Prostate gland (tissue), 2 donors: Measurements from ENCODE around the gene KCNK2.

Source experiments
- POLR2AphosphoS5 ChIP-seq: sonication (generic); formaldehyde crosslinking; IDR thresholded peaks from one replicate; pipeline ENCODE4 v1.6.1; 2017; ENCODE audit warnings: antibody characterized with exemption
- TF ChIP-seq, protein P1 (sequence below), 4 experiments: fragments of 200-600 bp in 2 of 4; fragments of 450-650 bp in 2 of 4; sonication (generic) in 2 of 4; IDR thresholded peaks; 1 replicate in 3 of 4; 2 replicates in 1 of 4; pipeline ENCODE4 v1.5.1; 2016 to 2019; ENCODE audit warnings: antibody characterized with exemption in 4 of 4, mild to moderate bottlenecking in 2 of 4, moderate library complexity in 2 of 4

DNA sequence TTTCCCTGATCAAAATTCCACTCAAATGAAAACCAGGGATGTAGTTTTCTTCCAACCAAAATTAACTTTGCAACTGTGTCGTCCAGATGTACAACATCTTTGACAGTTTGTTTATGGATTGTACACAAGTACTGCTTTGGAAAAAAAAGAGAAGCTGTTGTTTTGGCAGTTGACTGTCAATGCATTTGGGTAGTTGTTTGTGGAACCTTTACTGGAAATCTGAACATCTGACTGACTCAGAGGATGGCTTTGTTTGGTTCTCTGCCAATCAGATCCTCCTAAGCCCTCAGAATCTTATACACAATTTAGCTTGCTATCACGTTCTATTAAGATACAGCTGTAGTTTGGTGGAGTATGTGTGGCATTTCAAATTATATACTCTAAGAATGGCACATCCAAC is 195.0 kb downstream of the KCNK2 start:
- TF ChIP-seq POLR2AphosphoS5 = no peak
- TF ChIP-seq, protein P1, sequence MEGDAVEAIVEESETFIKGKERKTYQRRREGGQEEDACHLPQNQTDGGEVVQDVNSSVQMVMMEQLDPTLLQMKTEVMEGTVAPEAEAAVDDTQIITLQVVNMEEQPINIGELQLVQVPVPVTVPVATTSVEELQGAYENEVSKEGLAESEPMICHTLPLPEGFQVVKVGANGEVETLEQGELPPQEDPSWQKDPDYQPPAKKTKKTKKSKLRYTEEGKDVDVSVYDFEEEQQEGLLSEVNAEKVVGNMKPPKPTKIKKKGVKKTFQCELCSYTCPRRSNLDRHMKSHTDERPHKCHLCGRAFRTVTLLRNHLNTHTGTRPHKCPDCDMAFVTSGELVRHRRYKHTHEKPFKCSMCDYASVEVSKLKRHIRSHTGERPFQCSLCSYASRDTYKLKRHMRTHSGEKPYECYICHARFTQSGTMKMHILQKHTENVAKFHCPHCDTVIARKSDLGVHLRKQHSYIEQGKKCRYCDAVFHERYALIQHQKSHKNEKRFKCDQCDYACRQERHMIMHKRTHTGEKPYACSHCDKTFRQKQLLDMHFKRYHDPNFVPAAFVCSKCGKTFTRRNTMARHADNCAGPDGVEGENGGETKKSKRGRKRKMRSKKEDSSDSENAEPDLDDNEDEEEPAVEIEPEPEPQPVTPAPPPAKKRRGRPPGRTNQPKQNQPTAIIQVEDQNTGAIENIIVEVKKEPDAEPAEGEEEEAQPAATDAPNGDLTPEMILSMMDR (IDR thresholded peaks at IDR 0.05) = no peak
